Daoy (cell line): ENCODE measurements around the gene PIK3R1. TPM values are rescaled to one million over a fixed set of nuclear protein-coding genes. Genes with fewer than 3 reads are reported as not detected.

Experiments used
- DNase-seq: peaks from one replicate; pipeline ENCODE4 v3.0.0-alpha.2; 2015; ENCODE audit warnings: low read depth
- total RNA-seq: library from RNA; depleted of rRNA; stranded (reverse); fragments of >200 nt; shearing (Covaris generic); gene quantifications from 2 replicates; pipeline ENCODE4 v1.2.3, GENCODE V29; 2014

Gene PIK3R1
- total RNA-seq, 1 experiment from 2014 or later, result 13.8 TPM

DNA sequence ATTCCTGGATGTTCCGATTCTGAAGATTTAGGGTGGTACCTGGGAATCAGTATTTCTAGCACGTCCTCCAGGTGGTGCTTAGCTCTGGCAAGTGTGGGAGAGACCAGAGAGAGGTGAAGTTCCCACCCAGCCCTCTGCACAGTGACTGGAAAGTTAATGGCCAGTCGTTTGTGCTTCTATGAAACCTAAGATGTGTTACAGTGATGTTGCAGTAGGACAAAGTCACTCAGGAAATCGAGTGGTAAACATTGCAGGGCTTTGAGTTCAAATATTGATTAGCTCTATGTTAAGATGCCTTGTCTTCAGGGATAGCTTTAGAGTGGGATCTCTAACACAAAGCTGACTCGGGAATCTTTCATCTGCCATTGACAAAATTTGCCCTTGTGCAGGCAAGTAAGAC, 55.6 kb downstream of the PIK3R1 start:
- no peak for DNase-seq

GRCh38 chr5:68272289-68272688, 56.7 kb downstream of the PIK3R1 start:
- no peak for DNase-seq

DNA sequence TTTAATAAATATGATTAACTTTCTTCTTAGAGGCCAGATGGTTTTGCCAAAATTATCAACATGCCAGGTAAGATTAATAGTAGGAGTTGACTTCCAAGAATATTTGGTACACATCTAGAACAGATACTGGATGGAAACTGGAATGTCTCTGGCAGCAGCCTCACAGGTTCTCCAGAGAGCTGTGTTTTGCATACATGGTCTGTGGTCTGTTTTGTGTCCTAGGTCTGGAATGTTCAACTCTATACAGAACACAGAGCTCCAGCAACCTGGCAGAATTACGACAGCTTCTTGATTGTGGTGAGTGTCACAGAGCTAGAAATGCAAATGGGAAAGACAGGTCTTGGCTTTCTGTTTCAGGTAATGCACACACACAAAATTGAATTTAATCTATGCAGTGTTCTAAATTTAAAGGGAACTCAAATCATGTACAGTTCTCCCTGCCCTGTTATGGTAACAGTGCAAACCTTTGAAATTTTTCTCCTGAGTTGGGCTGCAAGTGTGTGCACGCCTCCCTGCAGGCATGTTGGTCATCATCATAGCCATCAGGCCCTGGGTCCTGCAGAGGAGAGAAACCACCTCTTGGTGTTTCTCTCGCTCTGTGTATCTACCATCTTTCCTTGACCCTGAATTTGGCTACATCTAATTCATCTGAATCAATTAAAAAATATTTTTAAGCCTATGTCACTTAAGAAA, 58.3 kb downstream of the PIK3R1 start:
- no peak for DNase-seq

GRCh38 chr5:68274847-68275651, 59.5 kb downstream of the PIK3R1 start:
- no peak for DNase-seq

DNA sequence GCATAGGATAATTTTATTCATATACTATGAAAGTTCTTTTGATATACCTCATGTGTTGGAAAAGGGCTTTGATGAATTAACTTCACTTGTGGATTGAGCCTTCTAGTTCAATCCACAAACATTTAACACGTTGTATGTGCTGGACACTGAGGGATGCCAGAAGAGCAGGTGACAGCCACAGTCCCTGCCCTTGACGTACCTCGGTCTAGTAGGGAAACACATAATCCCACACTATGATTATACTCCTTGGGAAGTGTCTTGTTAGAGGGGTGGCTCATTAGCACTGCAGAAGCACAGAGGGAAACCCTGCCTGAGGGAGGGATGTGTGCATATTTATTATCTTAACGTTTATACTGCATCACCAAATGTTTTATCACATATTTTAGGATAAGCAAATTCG, 61.2 kb downstream of the PIK3R1 start:
- DNase-seq, result no peak

DNA sequence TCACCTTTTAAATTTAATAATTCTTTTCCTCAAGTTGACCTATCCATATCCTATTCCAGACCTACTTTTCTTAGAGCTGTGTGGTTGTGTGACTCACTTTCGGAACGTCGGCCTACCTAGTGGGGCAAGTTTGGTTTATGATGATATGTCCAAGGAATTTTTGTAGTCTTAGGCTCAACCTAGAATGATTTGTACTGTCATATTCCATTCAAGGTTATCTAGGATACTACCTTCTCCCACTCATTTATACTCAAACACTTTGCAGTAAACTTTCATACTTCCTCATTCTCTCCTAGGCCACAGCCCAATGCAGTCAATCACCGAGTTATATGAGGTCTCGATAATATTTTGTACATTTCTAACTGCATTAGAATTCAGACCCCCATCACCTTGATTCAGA, 61.9 kb downstream of the PIK3R1 start:
- peak; percentile 74 for DNase-seq

DNA sequence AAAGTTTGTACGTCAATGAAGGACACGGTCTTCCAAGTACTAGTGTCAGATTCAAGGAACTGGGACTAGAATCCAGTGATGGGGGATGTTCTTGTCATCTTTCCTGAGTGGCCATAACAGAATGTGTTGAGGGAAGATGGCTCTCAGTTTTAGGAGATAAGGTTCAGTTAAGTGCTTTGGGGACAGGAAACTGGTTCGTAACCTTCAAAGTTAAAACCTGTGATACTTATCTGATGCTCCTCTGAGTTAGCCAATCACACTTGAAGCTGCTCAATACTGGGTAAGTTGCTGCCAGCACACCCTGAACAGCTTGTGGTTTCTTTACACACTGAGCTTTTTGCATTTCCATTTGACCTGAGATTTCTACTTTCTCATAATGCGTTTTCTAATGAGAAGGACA, 64.4 kb downstream of the PIK3R1 start:
- DNase-seq, result no peak

- no peak for DNase-seq
Observed at GRCh38 chr5:68282001-68282400, 66.4 kb downstream of the PIK3R1 start.

- DNase-seq, result no peak
Observed at GRCh38 chr5:68283766-68284165, 68.2 kb downstream of the PIK3R1 start.

DNA sequence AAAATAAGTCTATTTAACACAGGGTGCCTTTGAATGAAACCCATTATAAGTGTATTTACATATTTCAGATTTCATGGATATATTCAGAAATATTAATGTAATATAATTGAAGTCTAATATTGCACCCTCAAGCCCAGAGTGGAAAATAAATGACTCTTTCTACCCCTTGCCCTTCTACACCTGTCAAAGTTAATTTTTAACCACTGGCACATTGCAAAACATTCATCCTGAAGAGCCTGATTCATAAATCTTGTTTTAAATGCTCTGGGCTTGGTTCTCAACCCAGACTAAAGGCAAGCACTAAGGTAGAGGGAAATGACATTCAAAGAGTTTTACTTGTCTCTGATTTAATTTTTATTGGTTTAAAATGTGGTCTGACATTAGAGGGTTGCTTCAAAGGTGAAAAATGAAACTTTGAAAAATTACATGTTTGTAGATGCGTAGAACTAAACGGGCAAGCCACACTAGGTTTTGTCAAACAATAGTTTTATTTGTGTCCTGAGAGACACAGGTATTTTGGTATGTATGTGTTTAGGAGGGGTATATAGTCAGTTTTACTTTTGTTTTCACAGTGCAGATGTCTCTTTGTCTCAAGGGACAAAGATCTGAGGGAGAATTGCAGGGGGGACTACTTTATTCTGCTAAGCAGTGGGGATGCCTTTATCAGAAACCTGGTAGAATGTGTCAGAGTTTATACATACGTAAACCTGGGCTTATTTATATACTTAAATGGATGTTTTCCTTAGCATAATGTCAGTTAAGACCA, 69.7 kb downstream of the PIK3R1 start:
- DNase-seq, result no peak

GRCh38 chr5:68285851-68286611, 70.5 kb downstream of the PIK3R1 start:
- DNase-seq, result peak; percentile 32

DNA sequence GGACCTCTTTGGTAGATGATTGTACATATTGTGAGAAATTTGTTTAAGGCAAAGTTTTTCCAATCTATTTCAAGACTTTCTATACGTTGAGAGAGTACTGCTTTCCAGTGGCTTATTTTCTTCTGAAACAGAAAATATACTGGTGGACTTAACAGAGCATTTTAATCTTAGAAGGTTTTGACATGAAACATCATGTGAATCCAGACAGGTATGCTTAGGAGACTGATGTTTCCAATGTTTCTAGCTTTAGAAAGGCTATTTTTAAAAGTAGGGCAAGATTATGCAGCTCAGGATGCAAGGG, 71.0 kb downstream of the PIK3R1 start:
- no peak for DNase-seq

DNA sequence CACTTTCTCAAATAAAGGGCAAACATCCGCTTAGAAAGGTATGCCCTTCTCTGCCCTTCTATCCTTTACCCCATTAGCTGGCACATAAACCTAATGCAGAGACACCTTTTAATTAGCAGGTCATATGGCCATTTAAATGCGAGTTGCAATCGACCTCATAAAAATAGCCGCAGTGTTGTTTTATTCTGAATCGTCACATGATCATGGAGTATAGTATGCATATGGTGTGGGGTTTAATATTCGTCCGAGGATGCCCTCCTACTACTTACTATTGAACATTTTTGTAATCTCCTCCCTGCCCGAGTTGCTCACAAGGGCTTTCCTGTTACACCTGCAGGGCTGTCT, 72.0 kb downstream of the PIK3R1 start:
- no peak for DNase-seq

- DNase-seq, result no peak
Observed at GRCh38 chr5:68287976-68288706, 72.6 kb downstream of the PIK3R1 start.

DNA sequence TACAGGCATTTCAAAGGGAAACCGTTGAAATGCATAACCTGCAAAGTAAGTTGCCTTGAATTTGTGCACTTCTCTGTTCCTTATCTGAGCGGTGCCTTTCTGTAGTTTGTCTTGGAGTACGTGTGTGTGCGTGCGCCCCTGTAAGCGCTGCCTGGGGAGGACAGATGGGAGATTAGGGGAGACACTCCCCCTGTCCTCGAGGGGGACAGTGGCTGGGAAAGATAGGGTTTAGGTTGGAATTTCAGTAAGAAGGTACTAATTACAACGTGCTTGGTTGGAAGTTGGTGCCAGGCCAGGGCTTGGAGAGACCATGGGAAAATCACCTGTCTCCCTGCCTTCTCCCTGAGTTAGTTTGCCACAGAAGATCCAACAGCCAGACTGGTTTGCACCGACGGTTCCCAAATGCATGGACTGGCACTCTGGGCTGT, 73.2 kb downstream of the PIK3R1 start:
- DNase-seq, result no peak

- DNase-seq, result no peak
Observed at GRCh38 chr5:68289498-68289897, 73.9 kb downstream of the PIK3R1 start.

DNA sequence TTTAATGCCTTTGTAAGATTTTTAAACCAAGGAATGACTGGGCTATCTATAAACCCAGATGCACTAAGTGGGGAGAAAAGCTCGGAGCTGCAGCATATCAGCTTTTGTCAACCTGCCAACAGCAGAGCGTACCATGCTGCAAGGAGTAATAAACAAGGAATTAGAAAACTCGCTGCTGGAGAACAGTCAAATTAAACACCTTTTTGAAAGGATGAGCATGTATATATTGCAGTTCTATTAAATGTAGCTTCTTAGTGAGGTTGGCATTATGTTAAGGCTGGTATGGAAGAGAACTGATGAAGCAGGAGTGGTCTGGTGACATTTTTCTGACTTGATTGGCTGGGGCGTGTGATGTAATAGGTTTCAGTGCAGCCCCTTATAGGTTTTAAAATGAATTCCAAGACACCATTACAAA, 74.7 kb downstream of the PIK3R1 start:
- no peak for DNase-seq

GRCh38 chr5:68290847-68291246, 75.3 kb downstream of the PIK3R1 start:
- no peak for DNase-seq

DNA sequence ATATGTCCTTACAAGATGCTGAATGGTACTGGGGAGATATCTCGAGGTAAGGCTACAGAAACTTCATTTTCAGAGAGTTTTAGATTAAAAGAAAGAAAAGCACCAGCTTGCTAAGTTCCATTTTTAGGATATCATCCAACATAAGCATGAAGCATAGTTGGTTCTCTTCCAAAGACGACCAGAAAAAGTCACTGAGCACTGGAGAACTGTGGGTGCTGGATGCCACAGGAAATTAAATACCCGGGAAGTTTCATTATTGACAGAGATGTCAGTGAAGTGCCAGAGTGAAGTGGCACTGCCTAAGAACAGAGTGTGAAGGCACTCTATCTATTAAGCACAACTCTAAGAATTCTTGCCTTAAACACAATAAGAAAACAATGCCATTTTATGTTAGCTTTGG, 76.8 kb downstream of the PIK3R1 start:
- no peak for DNase-seq

GRCh38 chr5:68295772-68296171, 80.2 kb downstream of the PIK3R1 start:
- DNase-seq, result no peak

GRCh38 chr5:68296895-68297294, 81.3 kb downstream of the PIK3R1 start:
- DNase-seq, result no peak
